ENCODE data around the gene TRPC4.
A peak's percentile ranks its signal among the peaks of the same experiment; 100 is the strongest.

TRPC4 gene

DNA sequence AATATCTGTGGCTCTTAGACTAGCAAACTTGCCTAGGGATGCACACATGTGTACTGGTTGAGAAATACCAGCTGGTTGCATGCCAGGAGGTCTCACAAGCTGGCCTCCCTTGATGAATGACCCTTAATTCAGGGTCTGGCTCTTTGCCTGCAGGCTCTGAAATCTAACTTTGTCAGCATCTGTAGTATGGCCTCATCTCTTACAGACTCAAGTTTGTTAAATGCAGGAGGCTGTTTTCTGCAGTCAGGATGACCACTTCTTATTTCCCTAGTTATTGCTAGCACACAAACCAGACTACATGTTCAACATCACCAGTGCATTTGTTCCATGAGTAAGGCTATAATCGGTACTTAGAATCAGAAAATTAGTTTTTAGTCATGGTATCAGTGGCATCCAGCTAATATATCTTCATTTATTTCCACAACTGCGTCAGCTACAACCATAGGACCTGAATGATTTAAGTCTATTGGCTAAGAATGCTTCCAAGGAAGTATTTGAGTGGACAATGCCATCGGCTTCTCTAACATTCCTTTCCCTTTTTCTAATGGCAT lies 247.7 kb downstream of the TRPC4 start:
- Histone ChIP-seq H3K27ac (no peak overlapping the region), H3K4me1 (peaks cover 8% of the 10 kb centered on the region), H3K4me2 (no peak overlapping the region), H3K27me3 (no peaks in the 10 kb centered on the region), H3K36me3 (no peaks in the 10 kb centered on the region), H4K20me1 (no peaks in the 10 kb centered on the region), H3K4me3 (no peak overlapping the region), H3K9me3 (no peaks in the 10 kb centered on the region), H3K9ac (no peak overlapping the region)
- TF ChIP-seq Cebpa-rat (IDR thresholded peaks at IDR 0.05): no peak

- no peak for TF ChIP-seq Cebpa-rat (IDR thresholded peaks at IDR 0.05)
- no peaks in the 10 kb centered on the region for H3K9me3 ChIP-seq
- H3K36me3 ChIP-seq: no peaks in the 10 kb centered on the region
- no peaks in the 10 kb centered on the region for H4K20me1 ChIP-seq
- no peak overlapping the region for H3K4me3 ChIP-seq
- H3K4me1 ChIP-seq: peaks cover 11% of the 10 kb centered on the region
- no peak overlapping the region for H3K9ac ChIP-seq
- H3K27me3 ChIP-seq: no peaks in the 10 kb centered on the region
- H3K27ac ChIP-seq: no peak overlapping the region
- no peak overlapping the region for H3K4me2 ChIP-seq
Observed at GRCh38 chr13:37618554-37618953, 251.0 kb downstream of the TRPC4 start.

DNA sequence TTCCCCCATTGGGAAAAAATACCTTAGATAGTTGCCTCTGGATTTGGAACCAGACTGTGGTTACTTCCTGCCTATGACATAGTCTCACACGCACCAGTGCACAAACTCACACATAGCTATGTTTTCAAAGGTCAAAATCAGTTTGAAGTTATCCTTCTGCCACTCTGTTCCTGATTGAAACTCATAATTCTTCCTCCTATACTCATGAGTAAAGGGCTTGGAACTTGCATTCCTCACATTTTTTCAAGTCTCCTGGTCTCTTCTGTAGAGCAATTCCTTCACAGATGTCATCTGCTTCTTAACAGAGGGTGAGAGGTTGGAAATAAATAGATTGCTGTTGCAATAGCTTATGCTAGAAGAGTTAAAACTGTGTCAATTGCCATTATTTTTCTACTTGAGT lies 252.4 kb downstream of the TRPC4 start:
- Histone ChIP-seq H3K4me2 (peak overlapping the region; percentile 31), H3K27me3 (no peaks in the 10 kb centered on the region), H4K20me1 (no peaks in the 10 kb centered on the region), H3K4me3 (no peak overlapping the region), H3K9me3 (no peaks in the 10 kb centered on the region), H3K4me1 (peaks cover 11% of the 10 kb centered on the region), H3K9ac (no peak overlapping the region), H3K27ac (no peak overlapping the region), H3K36me3 (no peaks in the 10 kb centered on the region)
- TF ChIP-seq Cebpa-rat (IDR thresholded peaks at IDR 0.05): no peak

GRCh38 chr13:37616131-37616530 lies 253.4 kb downstream of the TRPC4 start:
- TF ChIP-seq Cebpa-rat (IDR thresholded peaks at IDR 0.05): no peak
- Histone ChIP-seq H3K9ac (no peak overlapping the region), H3K27ac (no peak overlapping the region), H3K4me1 (peaks cover 11% of the 10 kb centered on the region), H3K36me3 (no peaks in the 10 kb centered on the region), H3K4me3 (no peak overlapping the region), H3K9me3 (no peaks in the 10 kb centered on the region), H3K27me3 (no peaks in the 10 kb centered on the region), H4K20me1 (no peaks in the 10 kb centered on the region), H3K4me2 (no peak overlapping the region)

GRCh38 chr13:37615276-37615675 lies 254.3 kb downstream of the TRPC4 start:
- no peaks in the 10 kb centered on the region for H3K9me3 ChIP-seq
- H3K27me3 ChIP-seq: no peaks in the 10 kb centered on the region
- no peak overlapping the region for H3K27ac ChIP-seq
- H4K20me1 ChIP-seq: no peaks in the 10 kb centered on the region
- peaks cover 11% of the 10 kb centered on the region for H3K4me1 ChIP-seq
- no peak overlapping the region for H3K4me2 ChIP-seq
- no peak overlapping the region for H3K9ac ChIP-seq
- H3K36me3 ChIP-seq: no peaks in the 10 kb centered on the region
- no peak overlapping the region for H3K4me3 ChIP-seq
- no peak for TF ChIP-seq Cebpa-rat (IDR thresholded peaks at IDR 0.05)

- no peak for TF ChIP-seq Cebpa-rat (IDR thresholded peaks at IDR 0.05)
- no peak overlapping the region for H3K4me3 ChIP-seq
- H3K9me3 ChIP-seq: no peaks in the 10 kb centered on the region
- H3K4me2 ChIP-seq: no peak overlapping the region
- no peaks in the 10 kb centered on the region for H4K20me1 ChIP-seq
- peaks cover 11% of the 10 kb centered on the region for H3K4me1 ChIP-seq
- H3K27ac ChIP-seq: no peak overlapping the region
- H3K9ac ChIP-seq: no peak overlapping the region
- no peaks in the 10 kb centered on the region for H3K36me3 ChIP-seq
- no peaks in the 10 kb centered on the region for H3K27me3 ChIP-seq
Observed at GRCh38 chr13:37613638-37614037, 255.9 kb downstream of the TRPC4 start.

- H3K36me3 ChIP-seq: no peaks in the 10 kb centered on the region
- no peak overlapping the region for H3K4me2 ChIP-seq
- H4K20me1 ChIP-seq: no peaks in the 10 kb centered on the region
- H3K27me3 ChIP-seq: no peaks in the 10 kb centered on the region
- TF ChIP-seq Cebpa-rat (IDR thresholded peaks at IDR 0.05): no peak
- peaks cover 11% of the 10 kb centered on the region for H3K4me1 ChIP-seq
- H3K4me3 ChIP-seq: no peak overlapping the region
- H3K9ac ChIP-seq: no peak overlapping the region
- no peak overlapping the region for H3K27ac ChIP-seq
- H3K9me3 ChIP-seq: no peaks in the 10 kb centered on the region
Observed at GRCh38 chr13:37613236-37613635, 256.3 kb downstream of the TRPC4 start.

DNA sequence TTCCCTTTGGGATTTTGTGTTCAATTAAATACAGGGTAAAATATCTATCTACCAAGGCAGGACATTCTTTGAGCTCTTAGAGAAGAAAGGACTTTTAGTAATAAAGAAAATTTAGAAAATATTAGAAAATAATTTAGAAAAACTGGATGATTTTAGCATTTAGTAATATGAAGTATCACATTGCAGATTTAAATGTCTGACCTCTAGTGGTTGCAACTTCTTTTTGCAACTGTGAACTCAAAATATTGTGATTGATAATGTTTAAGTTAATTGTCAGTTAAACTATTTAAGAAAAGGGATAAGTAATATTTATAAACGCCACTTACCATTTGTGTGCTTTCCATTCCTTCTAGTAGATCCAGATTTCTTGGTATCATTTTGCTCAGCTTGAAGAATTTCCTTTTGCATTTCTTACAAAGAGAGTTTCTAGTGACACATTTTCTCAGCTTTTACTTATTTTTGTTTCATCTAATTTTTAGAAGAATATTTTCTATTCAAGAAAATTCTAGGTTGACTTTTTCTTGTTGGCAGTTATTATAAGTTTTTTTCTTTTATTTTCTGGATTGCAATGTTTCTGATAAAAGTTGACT lies 260.7 kb downstream of the TRPC4 start:
- Histone ChIP-seq H3K9me3 (no peaks in the 10 kb centered on the region), H3K4me1 (no peaks in the 10 kb centered on the region), H3K27ac (no peak overlapping the region), H3K9ac (no peak overlapping the region), H3K4me2 (no peak overlapping the region), H3K36me3 (no peaks in the 10 kb centered on the region), H3K4me3 (no peak overlapping the region), H4K20me1 (no peaks in the 10 kb centered on the region), H3K27me3 (no peaks in the 10 kb centered on the region)
- TF ChIP-seq Cebpa-rat (IDR thresholded peaks at IDR 0.05): no peak

DNA sequence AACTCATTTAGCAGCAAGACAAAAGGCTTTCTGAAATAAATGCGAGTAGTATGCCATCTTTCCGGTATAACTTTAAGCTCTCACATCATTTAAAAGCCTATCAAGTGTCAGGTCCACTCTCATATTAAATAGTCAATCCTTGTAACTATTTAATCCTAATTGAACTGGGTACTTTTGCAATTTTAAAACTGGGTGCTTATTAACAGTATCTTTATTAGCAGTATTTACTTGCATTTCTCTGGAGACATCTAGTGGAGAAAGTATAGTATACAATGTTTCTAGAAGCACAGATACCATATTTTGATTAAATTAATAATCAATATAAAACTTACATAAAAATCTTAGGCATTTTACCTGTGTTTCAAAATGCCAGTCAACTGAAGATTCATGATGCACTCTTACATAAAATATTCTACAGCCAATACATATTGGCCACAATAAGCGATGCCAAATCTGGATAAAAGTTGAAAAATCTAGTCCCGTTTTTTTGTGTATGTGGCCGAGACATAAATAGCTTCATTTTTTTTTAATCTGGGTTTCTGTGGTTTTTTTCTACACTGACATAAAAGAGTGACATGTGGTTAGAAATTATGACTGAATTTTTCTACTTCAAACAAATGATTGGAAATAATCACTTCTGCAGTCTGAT lies 266.7 kb downstream of the TRPC4 start:
- no peak overlapping the region for H3K9ac ChIP-seq
- no peak overlapping the region for H3K4me3 ChIP-seq
- H3K27ac ChIP-seq: no peak overlapping the region
- H3K27me3 ChIP-seq: no peaks in the 10 kb centered on the region
- TF ChIP-seq Cebpa-rat (IDR thresholded peaks at IDR 0.05): no peak
- peaks cover 7% of the 10 kb centered on the region; the same call in 1 of the 2 replicates for H3K4me1 ChIP-seq
- no peaks in the 10 kb centered on the region for H3K9me3 ChIP-seq
- no peaks in the 10 kb centered on the region for H4K20me1 ChIP-seq
- peak overlapping the region; percentile 33 for H3K4me2 ChIP-seq
- no peaks in the 10 kb centered on the region for H3K36me3 ChIP-seq

GRCh38 chr13:37601648-37602440 lies 267.7 kb downstream of the TRPC4 start:
- Histone ChIP-seq H3K36me3 (no peaks in the 10 kb centered on the region), H3K9me3 (no peaks in the 10 kb centered on the region), H3K27me3 (no peaks in the 10 kb centered on the region), H3K27ac (no peak overlapping the region), H3K4me1 (peaks cover 7% of the 10 kb centered on the region; the same call in 1 of the 2 replicates), H3K4me2 (no peak overlapping the region), H4K20me1 (no peaks in the 10 kb centered on the region), H3K9ac (no peak overlapping the region), H3K4me3 (no peak overlapping the region)
- TF ChIP-seq Cebpa-rat (IDR thresholded peaks at IDR 0.05): no peak

Measured in BLaER1 (cell line).